HCT116 (cell line): ENCODE measurements around the gene VIPR2. TPM values are rescaled to one million over a fixed set of nuclear protein-coding genes. Genes with fewer than 3 reads are reported as not detected.

Experiments
- ATAC-seq: fragments of 200-7000 bp; cut with Tn5 transposase; 2 replicates; pipeline ENCODE4 v1.9.1; 2020; ENCODE audit warnings: mild to moderate bottlenecking, moderate library complexity
- BruUV-seq: library from RNA; stranded (reverse); fragments of 400-500 nt; replicated peaks from 2 replicates; lab custom pipeline; 2021; lab: Mats Ljungman, UMichigan
- CTCF ChIA-PET: fragments of 300-600 bp; sonication (Branson Sonifier 250); formaldehyde crosslinking; loops from one replicate; lab custom pipeline; 2021; ENCODE audit warnings: antibody characterized with exemption; lab: Charles Lee
- POLR2A ChIA-PET: fragments of 300-600, 350-600 bp; sonication (Branson Sonifier 250); formaldehyde crosslinking; loops from one replicate; lab custom pipeline; 2021; ENCODE audit warnings: antibody characterized with exemption; lab: Charles Lee
- RAD21 ChIA-PET, 2 experiments: fragments of 300-600 bp; sonication (Branson Sonifier 250); formaldehyde crosslinking; loops; one replicate each; lab custom pipeline; 2023; ENCODE audit warnings: low total read pairs in 2 of 2; ENCODE audit not compliant: uncharacterized antibody in 2 of 2, unreplicated experiment in 2 of 2, low non-redundant PET in 1 of 2; lab: Charles Lee
- DNase-seq: peaks from one replicate; pipeline ENCODE4 v3.0.0-alpha.2; 2010; ENCODE audit warnings: low read depth, low spot score
- H2AFZ ChIP-seq: fragments of 200-600 bp; shearing (Covaris generic), sonication (generic); 2 replicates; pipeline ENCODE4 v1.6.1; 2017; ENCODE audit warnings: low read depth, mixed run types, mixed read lengths, antibody characterized with exemption, low read length; ENCODE audit not compliant: poor library complexity, severe bottlenecking
- H3K27ac ChIP-seq: 2 replicates; pipeline ENCODE4 v1.5.1; 2012; ENCODE audit warnings: low read depth, low read length
- H3K27me3 ChIP-seq: fragments of 200-600 bp; sonication (generic); 2 replicates; pipeline ENCODE4 v1.6.1; 2016; ENCODE audit warnings: mixed run types, low read length, mixed read lengths; ENCODE audit not compliant: insufficient read depth
- H3K36me3 ChIP-seq, 2 experiments: fragments of 200-500 bp in 1 of 2; fragments of 200-600 bp in 1 of 2; sonication (Bioruptor generic) in 1 of 2; sonication (generic) in 1 of 2; 2 replicates each; pipeline versions ENCODE4 v1.5.1 to v1.6.1; 2014 to 2016; ENCODE audit warnings: low read length in 2 of 2, inconsistent platforms in 1 of 2, mixed read lengths in 1 of 2, mixed run types in 1 of 2; ENCODE audit not compliant: insufficient read depth in 2 of 2, control insufficient read depth in 1 of 2
- H3K4me1 ChIP-seq, 2 experiments: fragments of 200-600 bp in 1 of 2; sonication (generic) in 1 of 2; 2 replicates each; pipeline versions ENCODE4 v1.5.1 to v1.6.1; 2012 to 2017; ENCODE audit warnings: low read length in 2 of 2, inconsistent platforms in 1 of 2, mild to moderate bottlenecking in 1 of 2, mixed read lengths in 1 of 2, mixed run types in 1 of 2, moderate library complexity in 1 of 2; ENCODE audit not compliant: insufficient read depth in 2 of 2, control insufficient read depth in 1 of 2
- H3K4me2 ChIP-seq: fragments of 200-600 bp; sonication (generic); 2 replicates; pipeline ENCODE4 v1.6.1; 2017; ENCODE audit warnings: mixed run types, low read length, mixed read lengths
- H3K4me3 ChIP-seq, 2 experiments: fragments of 200-600 bp in 1 of 2; sonication (generic) in 1 of 2; replicated peaks in 1 of 2; 2 replicates each; pipeline ENCODE4 v1.5.1; 2011 to 2016; ENCODE audit warnings: low read length in 2 of 2, control low read depth in 1 of 2, low read depth in 1 of 2, mild to moderate bottlenecking in 1 of 2, mixed read lengths in 1 of 2, mixed run types in 1 of 2
- H3K79me2 ChIP-seq: fragments of 200-600 bp; sonication (generic); 2 replicates; pipeline ENCODE4 v1.6.1; 2017; ENCODE audit warnings: mild to moderate bottlenecking, mixed run types, low read length, moderate library complexity, mixed read lengths; ENCODE audit not compliant: insufficient read depth
- H3K9ac ChIP-seq: fragments of 200-600 bp; sonication (generic); 2 replicates; pipeline ENCODE4 v1.6.1; 2016; ENCODE audit warnings: low read length, mixed read lengths
- H3K9me2 ChIP-seq: fragments of 200-600 bp; sonication (generic), shearing (Covaris generic); 2 replicates; pipeline ENCODE4 v1.6.1; 2017; ENCODE audit warnings: mixed run types, mild to moderate bottlenecking, moderate library complexity; ENCODE audit not compliant: insufficient read depth
- H3K9me3 ChIP-seq, 2 experiments: fragments of 200-500 bp in 1 of 2; fragments of 200-600 bp in 1 of 2; sonication (Bioruptor generic) in 1 of 2; sonication (generic) in 1 of 2; 2 replicates each; pipeline ENCODE4 v1.6.1; 2014 to 2017; ENCODE audit warnings: low read length in 2 of 2, mixed read lengths in 2 of 2, inconsistent platforms in 1 of 2, low read depth in 1 of 2, mild to moderate bottlenecking in 1 of 2, mixed run types in 1 of 2, moderate library complexity in 1 of 2; ENCODE audit not compliant: control insufficient read depth in 1 of 2, insufficient read depth in 1 of 2
- H4K20me1 ChIP-seq: fragments of 200-600 bp; sonication (generic), shearing (Covaris generic); 2 replicates; pipeline ENCODE4 v1.6.1; 2017; ENCODE audit warnings: mixed run types, mild to moderate bottlenecking, moderate library complexity; ENCODE audit not compliant: insufficient read depth
- CEBPB ChIP-seq: IDR thresholded peaks from 2 replicates; pipeline ENCODE4 v1.6.1; 2012; ENCODE audit warnings: low read depth
- EGR1 ChIP-seq: IDR thresholded peaks from 2 replicates; pipeline ENCODE4 v1.6.1; 2012; ENCODE audit warnings: low read depth
- ELF1 ChIP-seq: IDR thresholded peaks from 2 replicates; pipeline ENCODE4 v1.6.1; 2012; ENCODE audit warnings: low read depth, borderline replicate concordance
- EZH2 ChIP-seq: fragments of 200-600 bp; sonication (generic); IDR thresholded peaks from 2 replicates; pipeline ENCODE4 v1.6.1; 2017; ENCODE audit warnings: antibody characterized with exemption, mixed run types
- EZH2phosphoT487 ChIP-seq: fragments of 200-600 bp; IDR thresholded peaks from 2 replicates; pipeline ENCODE4 v1.6.1; 2018; ENCODE audit warnings: antibody characterized with exemption, borderline replicate concordance
- JUND ChIP-seq: IDR thresholded peaks from 2 replicates; pipeline ENCODE4 v1.6.1; 2012
- POLR2A ChIP-seq: IDR thresholded peaks from 2 replicates; pipeline ENCODE4 v1.7.0; 2011; ENCODE audit warnings: borderline replicate concordance; ENCODE audit not compliant: insufficient read depth, insufficient read length; ENCODE audit errors: extremely low read depth
- POLR2AphosphoS5 ChIP-seq: IDR thresholded peaks from 2 replicates; pipeline ENCODE4 v1.6.1; 2011; ENCODE audit warnings: mild to moderate bottlenecking, low read depth, low read length, moderate library complexity
- RAD21 ChIP-seq: IDR thresholded peaks from 2 replicates; pipeline ENCODE4 v1.6.1; 2012; ENCODE audit warnings: low read depth, mild to moderate bottlenecking
- SIN3A ChIP-seq: IDR thresholded peaks from 2 replicates; pipeline ENCODE4 v1.6.1; 2012; ENCODE audit warnings: low read depth
- SP1 ChIP-seq: IDR thresholded peaks from 2 replicates; pipeline ENCODE4 v1.6.1; 2012; ENCODE audit warnings: low read depth
- SRF ChIP-seq: IDR thresholded peaks from 2 replicates; pipeline ENCODE4 v1.6.1; 2012; ENCODE audit warnings: low read depth
- TCF7L2 ChIP-seq: IDR thresholded peaks from 2 replicates; pipeline ENCODE4 v1.7.0; 2011; ENCODE audit warnings: borderline replicate concordance, inconsistent platforms; ENCODE audit not compliant: insufficient read depth, insufficient read length; ENCODE audit errors: extremely low read depth
- YY1 ChIP-seq: IDR thresholded peaks from 2 replicates; pipeline ENCODE4 v1.6.1; 2011; ENCODE audit warnings: low read length, low read depth, moderate library complexity, mild to moderate bottlenecking; ENCODE audit not compliant: insufficient replicate concordance; ENCODE audit errors: extremely low read depth
- ZBTB33 ChIP-seq: IDR thresholded peaks from 2 replicates; pipeline ENCODE4 v1.6.1; 2011; ENCODE audit warnings: mild to moderate bottlenecking, low read length, moderate library complexity; ENCODE audit not compliant: insufficient replicate concordance; ENCODE audit errors: extremely low read depth
- ZFX ChIP-seq: fragments of 450-650 bp; IDR thresholded peaks from 2 replicates; pipeline ENCODE4 v1.6.1; 2017
- ZNF274 ChIP-seq: fragments of 200-500 bp; sonication (Bioruptor generic); IDR thresholded peaks from 2 replicates; pipeline ENCODE4 v1.6.1; 2014; ENCODE audit warnings: mild to moderate bottlenecking, low read depth, low read length, inconsistent platforms
- intact Hi-C: fragments of 100-400 bp; cut with micrococcal nuclease; formaldehyde crosslinking; loops from 2 replicates; pipeline ENCODE4 v1.10.0; 2022
- total RNA-seq: library from RNA; stranded (reverse); gene quantifications from one replicate; pipeline ENCODE4 v1.2.1, GENCODE V29; 2021; ENCODE audit not compliant: unreplicated experiment
- TF ChIP-seq, protein P1 (sequence below): IDR thresholded peaks from 2 replicates; pipeline ENCODE4 v1.6.1; 2012

Gene VIPR2
- total RNA-seq, 1 experiment from 2014 or later, result 0.10 TPM

- no peak overlapping the region for H3K4me3 ChIP-seq
- ChIA-PET POLR2A (no interaction called here), RAD21 (no interaction called here), CTCF (no interaction called here)
- H3K36me3 ChIP-seq, result no peaks in the 10 kb centered on the region
- H3K79me2 ChIP-seq, result no peaks in the 10 kb centered on the region
- H3K4me1 ChIP-seq, result no peaks in the 10 kb centered on the region
- BruUV-seq, result no TSS peak
- intact Hi-C loops, result no loop called here
- no peak overlapping the region for H3K9ac ChIP-seq
- no peaks in the 10 kb centered on the region for H4K20me1 ChIP-seq
- ATAC-seq (no peak), DNase-seq (no peak)
- H2AFZ ChIP-seq, result no peak overlapping the region
- TF ChIP-seq SP1, result no peak
- no peak for TF ChIP-seq POLR2AphosphoS5
- TF ChIP-seq EGR1, result no peak
- no peak for TF ChIP-seq POLR2A
- TF ChIP-seq TCF7L2, result no peak
- H3K27me3 ChIP-seq, result no peaks in the 10 kb centered on the region
- no peak overlapping the region for H3K27ac ChIP-seq
- H3K9me3 ChIP-seq, result no peaks in the 10 kb centered on the region
- no peak overlapping the region for H3K4me2 ChIP-seq
- no peaks in the 10 kb centered on the region for H3K9me2 ChIP-seq
These were observed 76.2 kb downstream of the VIPR2 start for GRCh38 chr7:159068488-159068811.

DNA sequence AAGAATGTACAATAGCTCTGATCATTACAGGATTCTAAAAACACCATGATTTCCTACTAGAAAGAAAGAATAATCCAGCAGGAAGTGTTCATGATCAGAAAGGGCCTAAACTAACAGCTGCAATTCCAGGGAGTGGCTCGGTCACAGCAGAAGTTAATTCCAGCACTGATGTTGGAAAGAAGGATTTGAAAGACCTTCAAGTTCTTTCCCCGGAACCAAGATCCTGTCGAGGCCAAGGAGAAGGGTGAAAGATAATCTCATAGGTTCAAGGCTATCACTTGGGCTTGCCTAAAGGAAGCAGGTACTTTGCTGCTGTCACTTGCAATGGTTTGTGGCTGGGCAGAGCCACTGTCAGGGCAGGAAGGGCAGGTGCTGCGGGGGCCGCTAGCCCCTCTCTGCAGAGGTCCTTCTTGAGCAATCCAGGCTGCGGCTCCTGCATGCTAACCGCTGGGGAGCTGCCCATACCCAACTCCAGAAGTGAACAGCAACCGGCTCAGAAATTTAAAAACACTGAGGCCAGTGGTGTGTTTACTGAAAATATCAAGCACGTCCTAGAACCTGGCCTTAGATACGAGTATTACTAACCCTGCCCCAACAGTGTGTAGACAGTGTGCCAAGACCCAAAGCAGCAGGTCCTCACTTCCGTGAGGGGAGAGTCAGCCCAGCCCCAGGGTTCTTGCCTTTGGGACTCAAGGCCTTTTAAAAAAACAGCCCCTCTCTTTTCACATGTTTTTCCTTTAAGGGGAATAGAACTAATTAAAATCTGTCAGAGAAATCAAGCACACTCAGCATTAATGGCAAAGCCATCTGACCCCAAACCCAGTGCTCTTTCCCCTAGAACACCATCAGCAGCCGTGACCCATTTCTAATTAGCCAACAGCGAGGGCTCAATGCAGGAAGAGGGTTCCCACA lies 76.8 kb downstream of the VIPR2 start:
- H3K27me3 ChIP-seq, result no peaks in the 10 kb centered on the region
- no peak for ATAC-seq
- H3K4me1 ChIP-seq, result no peaks in the 10 kb centered on the region
- no peak overlapping the region for H3K4me3 ChIP-seq
- no peak overlapping the region for H2AFZ ChIP-seq
- H4K20me1 ChIP-seq, result no peaks in the 10 kb centered on the region
- CTCF ChIA-PET, result no interaction called here
- RAD21 ChIA-PET, result no interaction called here
- intact Hi-C loops, result no loop called here
- H3K36me3 ChIP-seq, result no peaks in the 10 kb centered on the region
- no peaks in the 10 kb centered on the region for H3K9me2 ChIP-seq
- no peak overlapping the region for H3K4me2 ChIP-seq
- no peak for DNase-seq
- H3K9ac ChIP-seq, result no peak overlapping the region
- H3K79me2 ChIP-seq, result no peaks in the 10 kb centered on the region
- BruUV-seq, result no TSS peak
- no peaks in the 10 kb centered on the region for H3K9me3 ChIP-seq
- POLR2A ChIA-PET, result no interaction called here
- H3K27ac ChIP-seq, result no peak overlapping the region
- TF ChIP-seq YY1 (no peak), POLR2AphosphoS5 (no peak), CEBPB (no peak), ZFX (no peak), TCF7L2 (no peak), EZH2phosphoT487 (no peak), JUND (no peak), EZH2 (no peak), SP1 (no peak), SIN3A (no peak), RAD21 (no peak), ZBTB33 (no peak), SRF (no peak), ZNF274 (no peak), ELF1 (no peak)
- TF ChIP-seq, protein P1, sequence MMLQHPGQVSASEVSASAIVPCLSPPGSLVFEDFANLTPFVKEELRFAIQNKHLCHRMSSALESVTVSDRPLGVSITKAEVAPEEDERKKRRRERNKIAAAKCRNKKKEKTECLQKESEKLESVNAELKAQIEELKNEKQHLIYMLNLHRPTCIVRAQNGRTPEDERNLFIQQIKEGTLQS, result no peak
